ENCODE data around the gene RYR1.

The RYR1 gene

DNA sequence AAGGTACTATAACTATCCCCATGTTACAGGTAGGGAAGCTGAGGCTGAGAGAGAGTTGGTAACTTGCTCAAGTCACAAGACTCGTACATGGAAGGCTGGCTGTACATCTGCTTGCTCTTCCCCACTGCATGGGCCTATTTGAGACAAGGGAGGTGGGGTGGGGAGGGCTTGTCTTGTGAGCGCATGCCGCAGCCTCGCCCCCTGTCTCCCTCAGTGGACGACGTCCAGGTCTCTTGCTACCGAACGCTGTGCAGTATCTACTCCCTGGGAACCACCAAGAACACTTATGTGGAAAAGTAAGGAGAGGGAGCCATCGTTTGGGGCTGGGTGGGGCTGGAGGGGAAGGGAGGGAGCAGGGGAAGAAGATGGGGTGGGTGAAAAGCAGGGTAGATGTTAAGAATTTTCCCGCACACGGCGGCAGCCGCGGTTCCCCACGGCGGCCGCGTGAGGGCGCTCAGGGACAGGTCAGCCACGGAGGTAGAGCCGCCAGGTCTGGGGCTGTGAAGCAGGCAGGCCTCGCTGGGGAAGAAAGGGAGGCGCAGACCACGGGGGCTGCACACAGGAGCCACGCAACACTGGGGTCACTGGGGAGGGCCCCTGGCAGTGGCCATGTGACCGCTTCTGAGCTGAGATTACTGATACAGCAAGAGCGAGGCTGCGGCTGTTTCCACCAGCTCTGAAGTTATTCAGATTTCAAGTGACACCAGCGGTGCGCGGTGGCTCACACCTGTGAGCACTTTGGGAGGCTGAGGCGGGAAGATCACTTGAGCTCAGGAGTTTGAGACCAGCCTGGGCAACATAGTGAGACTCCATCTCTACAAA is 81.5 kb downstream of the RYR1 start (continued):
- TF ChIP-seq, protein P1, sequence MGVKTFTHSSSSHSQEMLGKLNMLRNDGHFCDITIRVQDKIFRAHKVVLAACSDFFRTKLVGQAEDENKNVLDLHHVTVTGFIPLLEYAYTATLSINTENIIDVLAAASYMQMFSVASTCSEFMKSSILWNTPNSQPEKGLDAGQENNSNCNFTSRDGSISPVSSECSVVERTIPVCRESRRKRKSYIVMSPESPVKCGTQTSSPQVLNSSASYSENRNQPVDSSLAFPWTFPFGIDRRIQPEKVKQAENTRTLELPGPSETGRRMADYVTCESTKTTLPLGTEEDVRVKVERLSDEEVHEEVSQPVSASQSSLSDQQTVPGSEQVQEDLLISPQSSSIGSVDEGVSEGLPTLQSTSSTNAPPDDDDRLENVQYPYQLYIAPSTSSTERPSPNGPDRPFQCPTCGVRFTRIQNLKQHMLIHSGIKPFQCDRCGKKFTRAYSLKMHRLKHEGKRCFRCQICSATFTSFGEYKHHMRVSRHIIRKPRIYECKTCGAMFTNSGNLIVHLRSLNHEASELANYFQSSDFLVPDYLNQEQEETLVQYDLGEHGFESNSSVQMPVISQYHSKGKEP (tag by site-specific recombination; IDR thresholded peaks at IDR 0.05): no peak

DNA sequence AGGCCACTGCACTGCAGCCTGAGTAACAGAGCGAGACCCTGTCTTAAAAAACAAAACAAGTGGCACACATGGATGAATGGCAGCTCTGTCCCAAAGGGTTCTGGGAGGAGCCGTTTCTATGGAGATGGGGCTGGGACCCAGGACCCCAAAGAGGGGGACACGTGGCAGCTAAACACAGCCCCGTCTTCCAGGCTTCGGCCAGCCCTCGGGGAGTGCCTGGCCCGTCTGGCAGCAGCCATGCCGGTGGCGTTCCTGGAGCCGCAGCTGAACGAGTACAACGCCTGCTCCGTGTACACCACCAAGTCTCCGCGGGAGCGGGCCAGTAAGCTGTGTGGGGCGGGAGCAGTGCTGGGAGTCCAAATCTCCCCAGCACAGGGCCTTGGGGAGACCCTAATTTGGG is 82.4 kb downstream of the RYR1 start:
- no peak overlapping the region for H3K27ac ChIP-seq (ENCODE audit: extremely low read depth, low read depth, low read length)
- no peaks in the 10 kb centered on the region for H3K4me1 ChIP-seq (ENCODE audit: control insufficient read depth, insufficient read depth, low read length)
- H3K4me3 ChIP-seq (ENCODE audit: low read depth, low read length): no peak overlapping the region
- TF ChIP-seq SETDB1 (IDR thresholded peaks at IDR 0.05; ENCODE audit: insufficient read length, low read length) (no peak), KLF16 (tag by site-specific recombination; IDR thresholded peaks at IDR 0.05) (no peak), ZBTB21 (tag by site-specific recombination; IDR thresholded peaks at IDR 0.05) (no peak)
- TF ChIP-seq, protein P2, sequence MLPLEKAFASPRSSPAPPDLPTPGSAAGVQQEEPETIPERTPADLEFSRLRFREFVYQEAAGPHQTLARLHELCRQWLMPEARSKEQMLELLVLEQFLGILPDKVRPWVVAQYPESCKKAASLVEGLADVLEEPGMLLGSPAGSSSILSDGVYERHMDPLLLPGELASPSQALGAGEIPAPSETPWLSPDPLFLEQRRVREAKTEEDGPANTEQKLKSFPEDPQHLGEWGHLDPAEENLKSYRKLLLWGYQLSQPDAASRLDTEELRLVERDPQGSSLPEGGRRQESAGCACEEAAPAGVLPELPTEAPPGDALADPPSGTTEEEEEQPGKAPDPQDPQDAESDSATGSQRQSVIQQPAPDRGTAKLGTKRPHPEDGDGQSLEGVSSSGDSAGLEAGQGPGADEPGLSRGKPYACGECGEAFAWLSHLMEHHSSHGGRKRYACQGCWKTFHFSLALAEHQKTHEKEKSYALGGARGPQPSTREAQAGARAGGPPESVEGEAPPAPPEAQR (tag by site-specific recombination; IDR thresholded peaks at IDR 0.05): no peak
- ChIA-PET CTCF (interaction anchor here (0.5 to 7.6 kb wide), 56 partner anchors 8 to 1305 kb away, joined by 3 to 138 read pairs (median 3); partner anchors contain the start of genes ACTN4, EIF3K, FAM98C and MAP4K1), POLR2A (interaction anchor here (0.5 to 1.7 kb wide), 5 partner anchors 103 to 131 kb away, joined by 3 to 6 read pairs (median 3); partner anchors contain the start of genes ACTN4 and EIF3K)
- no peaks in the 10 kb centered on the region; a peak in 1 of 3 replicates for H3K36me3 ChIP-seq (ENCODE audit: control insufficient read depth in 2 of 2, insufficient read depth in 1 of 2, low read length in 2 of 2)
- no peaks in the 10 kb centered on the region for H3K9me3 ChIP-seq (ENCODE audit: control insufficient read depth, insufficient read depth, low read depth, low read length)

DNA sequence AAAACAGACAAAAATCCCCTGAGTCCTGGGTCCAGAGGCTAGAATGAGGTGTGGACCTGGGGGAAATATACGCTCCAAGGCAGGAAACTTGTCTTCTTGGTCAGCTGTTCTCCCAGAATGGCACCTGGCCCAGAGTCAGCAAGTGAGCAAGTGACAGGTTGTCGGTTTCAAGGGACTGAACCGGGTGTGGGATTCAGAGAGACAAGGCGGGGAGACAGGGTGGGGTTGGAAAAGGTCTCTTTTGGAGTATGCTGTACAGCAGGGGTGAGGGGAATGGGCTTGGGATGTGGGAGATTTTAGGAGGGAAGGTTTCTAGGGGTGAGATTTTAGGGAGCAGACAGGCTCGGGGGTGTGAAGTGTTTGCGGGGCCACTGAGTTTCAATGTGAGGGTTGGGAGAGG is 83.3 kb downstream of the RYR1 start:
- POLR2A ChIA-PET: interaction anchor here (0.8 to 1.7 kb wide), 2 partner anchors 102 to 130 kb away, joined by 3 to 5 read pairs; partner anchors contain the start of genes ACTN4 and EIF3K
- TF ChIP-seq ZFP69B (tag by site-specific recombination; IDR thresholded peaks at IDR 0.05) (no peak), ZNF354C (tag by site-specific recombination; IDR thresholded peaks at IDR 0.05; ENCODE audit: borderline replicate concordance, low read depth) (no peak), ZNF266 (tag by site-specific recombination; IDR thresholded peaks at IDR 0.05; ENCODE audit: low read depth) (no peak), KLF1 (tag by site-specific recombination; IDR thresholded peaks at IDR 0.05) (peak; percentile 83), ZNF157 (tag by site-specific recombination; IDR thresholded peaks at IDR 0.05) (no peak), ZNF558 (tag by site-specific recombination; IDR thresholded peaks at IDR 0.05) (no peak), ZNF10 (tag by site-specific recombination; IDR thresholded peaks at IDR 0.05) (no peak)
- TF ChIP-seq, protein P3, sequence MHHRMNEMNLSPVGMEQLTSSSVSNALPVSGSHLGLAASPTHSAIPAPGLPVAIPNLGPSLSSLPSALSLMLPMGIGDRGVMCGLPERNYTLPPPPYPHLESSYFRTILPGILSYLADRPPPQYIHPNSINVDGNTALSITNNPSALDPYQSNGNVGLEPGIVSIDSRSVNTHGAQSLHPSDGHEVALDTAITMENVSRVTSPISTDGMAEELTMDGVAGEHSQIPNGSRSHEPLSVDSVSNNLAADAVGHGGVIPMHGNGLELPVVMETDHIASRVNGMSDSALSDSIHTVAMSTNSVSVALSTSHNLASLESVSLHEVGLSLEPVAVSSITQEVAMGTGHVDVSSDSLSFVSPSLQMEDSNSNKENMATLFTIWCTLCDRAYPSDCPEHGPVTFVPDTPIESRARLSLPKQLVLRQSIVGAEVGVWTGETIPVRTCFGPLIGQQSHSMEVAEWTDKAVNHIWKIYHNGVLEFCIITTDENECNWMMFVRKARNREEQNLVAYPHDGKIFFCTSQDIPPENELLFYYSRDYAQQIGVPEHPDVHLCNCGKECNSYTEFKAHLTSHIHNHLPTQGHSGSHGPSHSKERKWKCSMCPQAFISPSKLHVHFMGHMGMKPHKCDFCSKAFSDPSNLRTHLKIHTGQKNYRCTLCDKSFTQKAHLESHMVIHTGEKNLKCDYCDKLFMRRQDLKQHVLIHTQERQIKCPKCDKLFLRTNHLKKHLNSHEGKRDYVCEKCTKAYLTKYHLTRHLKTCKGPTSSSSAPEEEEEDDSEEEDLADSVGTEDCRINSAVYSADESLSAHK (tag by site-specific recombination; IDR thresholded peaks at IDR 0.05): peak; percentile 92
- H3K27ac ChIP-seq (ENCODE audit: extremely low read depth, low read depth, low read length): 0 out of 2 replicates have a peak overlapping the region, but pooled peaks have one; percentile 9
- H3K36me3 ChIP-seq (ENCODE audit: control insufficient read depth in 2 of 2, insufficient read depth in 1 of 2, low read length in 2 of 2): no peaks in the 10 kb centered on the region; a peak in 1 of 3 replicates
- H3K4me1 ChIP-seq (ENCODE audit: control insufficient read depth, insufficient read depth, low read length): no peaks in the 10 kb centered on the region
- CTCF ChIA-PET: interaction anchor here (0.6 to 7.6 kb wide), 7 partner anchors 17 to 439 kb away, joined by 3 to 138 read pairs (median 19); partner anchors contain the start of genes EIF3K, FAM98C and MAP4K1
- H3K9me3 ChIP-seq (ENCODE audit: control insufficient read depth, insufficient read depth, low read depth, low read length): no peaks in the 10 kb centered on the region
- no peak overlapping the region for H3K4me3 ChIP-seq (ENCODE audit: low read depth, low read length)

Measured in HEK293 (cell line).